GM18520 (cell line): ENCODE data around the gene ROPN1B.
"Not testable (repeated sequence)": the region's sequence is repeated elsewhere in the genome, so short reads cannot be mapped to it uniquely, and the experiment has no call there.

Experiments used
- ATAC-seq: cut with Tn5 transposase; IDR thresholded peaks from one replicate; pipeline ENCODE4 v1.9.1; 2021; ENCODE audit not compliant: unreplicated experiment

ROPN1B gene

GRCh38 chr3:125957674-125958510 is 11.1 kb upstream of the ROPN1B start:
- ATAC-seq: no peak

DNA sequence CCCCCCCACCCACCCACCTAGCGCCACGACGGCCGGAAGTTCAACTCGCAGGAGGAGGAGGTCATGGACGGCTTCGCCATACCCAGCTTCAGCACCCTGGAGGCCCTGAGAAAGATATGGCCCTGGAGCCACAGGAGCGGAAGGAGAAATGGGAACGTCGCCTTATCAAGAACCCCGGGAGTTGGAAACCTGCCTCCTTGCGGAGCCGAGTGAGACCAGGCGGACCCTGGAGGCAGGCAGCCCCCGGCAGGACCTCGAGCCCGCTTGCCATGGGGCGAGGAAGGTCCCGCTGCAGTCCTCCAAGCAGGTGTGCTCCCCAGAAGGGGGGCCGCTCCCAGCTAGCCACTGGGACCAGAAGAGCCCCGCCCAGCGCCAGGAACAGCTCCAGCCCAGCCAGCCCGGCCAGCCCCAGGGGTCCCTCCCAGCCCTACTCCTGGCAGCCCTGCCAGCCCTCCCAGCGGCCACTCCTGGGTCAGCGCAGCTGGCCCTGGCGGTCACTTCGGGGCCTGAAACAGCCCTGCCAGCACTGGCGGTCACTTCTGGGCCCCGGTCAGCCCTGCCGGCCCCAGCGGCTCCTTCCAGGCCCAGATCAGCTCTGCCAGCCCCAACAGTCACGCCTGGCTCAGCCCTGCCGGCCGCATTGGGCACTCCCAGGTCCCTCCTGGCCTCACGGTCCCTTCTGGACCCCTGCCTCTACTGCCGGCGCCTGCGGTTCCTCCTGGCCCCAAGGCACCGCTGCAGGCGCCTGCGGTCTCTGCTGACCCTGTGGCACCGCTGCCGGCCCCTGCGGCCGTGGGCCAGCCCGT is 10.3 kb upstream of the ROPN1B start:
- ATAC-seq: no peak

GRCh38 chr3:125959317-125960065 is 9.5 kb upstream of the ROPN1B start:
- ATAC-seq: no peak

DNA sequence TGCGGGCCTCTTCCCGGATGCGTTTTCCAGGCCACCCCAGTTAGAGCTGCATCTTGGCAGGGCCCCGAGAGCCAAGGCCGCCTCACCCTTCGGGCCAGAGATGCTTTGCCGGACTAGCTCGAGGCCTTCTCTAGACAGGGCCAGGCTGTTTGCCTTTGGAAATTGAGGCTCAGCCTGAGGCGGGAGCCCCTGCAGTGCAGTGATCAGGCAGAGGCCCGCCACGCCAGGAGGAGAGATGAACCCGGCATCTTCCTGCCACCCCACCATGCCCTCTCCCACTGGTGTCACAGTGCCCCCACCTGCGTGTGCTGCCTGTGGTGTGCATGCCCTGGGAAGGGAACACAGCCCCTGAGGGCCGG is 8.9 kb upstream of the ROPN1B start:
- ATAC-seq: no peak

- no peak for ATAC-seq
These were observed 8.3 kb upstream of the ROPN1B start for GRCh38 chr3:125960456-125961288.

GRCh38 chr3:125961289-125961589 is 7.7 kb upstream of the ROPN1B start:
- ATAC-seq: no peak

DNA sequence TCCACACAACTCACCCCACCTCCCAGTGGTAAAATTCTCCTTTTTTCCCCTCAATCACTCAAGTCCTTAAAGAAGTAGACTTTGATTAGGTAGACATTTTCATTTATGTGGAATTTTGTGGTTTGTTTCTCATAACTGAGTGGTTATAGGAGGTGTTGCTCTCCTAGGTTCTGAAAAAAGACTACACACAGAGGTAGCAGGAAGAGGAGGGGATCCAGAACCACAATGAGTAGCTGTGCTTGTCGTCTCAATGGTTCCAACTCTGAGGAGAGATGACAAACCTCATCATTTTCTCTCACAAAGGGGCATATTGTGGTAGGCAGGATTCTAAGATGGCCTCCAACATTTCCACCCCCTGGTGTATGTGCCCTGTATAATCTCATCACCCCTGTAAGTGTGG is 5.1 kb upstream of the ROPN1B start:
- ATAC-seq: not testable (repeated sequence)

DNA sequence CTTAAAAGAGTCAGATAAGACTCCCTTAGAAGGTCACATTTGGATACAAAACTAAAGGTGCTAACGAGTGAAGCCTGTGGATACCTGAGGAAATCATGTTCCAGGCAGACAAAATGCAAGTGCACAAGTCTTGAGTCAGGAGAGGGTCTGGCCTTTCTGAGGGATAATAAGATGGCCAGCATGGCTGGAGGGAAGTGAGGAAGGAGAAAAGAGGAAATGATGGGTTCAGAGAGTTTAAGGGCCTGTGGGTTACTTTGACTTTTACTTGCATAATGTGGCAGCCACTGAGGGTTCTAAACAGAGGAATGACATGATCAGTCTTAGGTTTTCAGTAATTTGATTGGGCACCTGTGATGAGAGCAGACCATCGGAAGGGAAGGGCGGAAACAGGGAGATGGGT is 3.5 kb upstream of the ROPN1B start:
- ATAC-seq: no peak

DNA sequence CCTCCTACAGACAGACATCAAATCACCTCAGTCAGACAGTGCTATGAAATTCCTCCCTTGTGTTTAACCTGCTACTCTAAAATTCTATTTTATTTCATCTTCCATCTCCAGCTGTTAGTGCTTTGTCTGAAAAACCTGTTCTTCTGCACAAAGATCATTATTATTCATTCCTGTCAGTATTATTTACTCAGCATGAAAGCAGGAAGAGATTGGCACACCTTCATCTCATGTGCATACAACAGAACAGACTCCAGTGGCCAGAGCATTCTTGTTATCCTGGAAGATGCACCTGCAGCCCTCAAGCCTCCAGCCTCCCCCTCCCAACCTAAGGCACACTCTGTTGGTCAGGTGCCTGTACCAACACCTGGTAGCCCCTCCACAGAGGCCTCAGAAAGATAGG is 1.8 kb upstream of the ROPN1B start:
- ATAC-seq: no peak

- not testable (repeated sequence) for ATAC-seq
These were observed 857 bp upstream of the ROPN1B start for GRCh38 chr3:125968121-125968520.

- not testable (repeated sequence) for ATAC-seq
These were observed 3.3 kb downstream of the ROPN1B start for GRCh38 chr3:125971997-125972944.

- ATAC-seq: not testable (repeated sequence)
These were observed 6.4 kb downstream of the ROPN1B start for GRCh38 chr3:125975245-125976002.

DNA sequence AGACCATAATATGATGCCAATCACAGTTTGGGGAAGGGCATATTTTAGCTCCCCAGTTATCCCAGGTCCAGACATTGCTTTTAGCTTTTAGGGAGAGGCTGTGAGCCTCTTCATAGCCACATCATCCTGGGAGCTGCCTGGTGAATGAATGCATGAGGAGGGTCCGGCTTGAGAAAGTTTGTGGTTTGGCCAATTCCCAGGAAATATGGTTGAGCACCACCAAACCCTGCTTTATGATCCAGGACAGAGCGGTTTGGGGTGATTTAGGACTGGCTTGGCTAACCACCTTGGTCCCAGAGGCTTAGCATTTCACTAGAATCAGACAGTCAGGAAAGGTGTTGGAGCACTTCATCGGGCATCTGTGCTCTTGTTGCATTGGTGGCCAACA is 7.0 kb downstream of the ROPN1B start:
- ATAC-seq: not testable (repeated sequence)

DNA sequence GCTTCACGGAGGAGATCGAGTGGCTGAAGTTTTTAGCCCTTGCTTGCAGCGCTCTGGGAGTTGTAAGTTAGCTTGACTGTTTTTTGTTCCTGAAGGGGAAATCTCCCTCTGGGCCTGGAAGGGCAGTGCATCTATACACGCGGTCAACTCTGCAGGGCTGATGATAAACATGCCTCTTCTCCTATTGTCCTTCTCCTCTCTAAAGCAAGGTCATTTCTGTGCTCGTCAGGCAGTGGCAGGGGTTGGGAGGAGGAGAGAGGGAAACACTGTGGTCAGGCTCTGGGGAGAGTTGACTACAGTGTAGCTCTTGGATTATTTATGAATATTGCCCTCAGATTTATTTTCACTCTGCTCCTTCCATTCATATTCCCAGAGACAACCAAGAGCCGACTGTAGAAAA is 8.1 kb downstream of the ROPN1B start:
- not testable (repeated sequence) for ATAC-seq

- not testable (repeated sequence) for ATAC-seq
These were observed 16.0 kb downstream of the ROPN1B start for GRCh38 chr3:125984951-125985350.

DNA sequence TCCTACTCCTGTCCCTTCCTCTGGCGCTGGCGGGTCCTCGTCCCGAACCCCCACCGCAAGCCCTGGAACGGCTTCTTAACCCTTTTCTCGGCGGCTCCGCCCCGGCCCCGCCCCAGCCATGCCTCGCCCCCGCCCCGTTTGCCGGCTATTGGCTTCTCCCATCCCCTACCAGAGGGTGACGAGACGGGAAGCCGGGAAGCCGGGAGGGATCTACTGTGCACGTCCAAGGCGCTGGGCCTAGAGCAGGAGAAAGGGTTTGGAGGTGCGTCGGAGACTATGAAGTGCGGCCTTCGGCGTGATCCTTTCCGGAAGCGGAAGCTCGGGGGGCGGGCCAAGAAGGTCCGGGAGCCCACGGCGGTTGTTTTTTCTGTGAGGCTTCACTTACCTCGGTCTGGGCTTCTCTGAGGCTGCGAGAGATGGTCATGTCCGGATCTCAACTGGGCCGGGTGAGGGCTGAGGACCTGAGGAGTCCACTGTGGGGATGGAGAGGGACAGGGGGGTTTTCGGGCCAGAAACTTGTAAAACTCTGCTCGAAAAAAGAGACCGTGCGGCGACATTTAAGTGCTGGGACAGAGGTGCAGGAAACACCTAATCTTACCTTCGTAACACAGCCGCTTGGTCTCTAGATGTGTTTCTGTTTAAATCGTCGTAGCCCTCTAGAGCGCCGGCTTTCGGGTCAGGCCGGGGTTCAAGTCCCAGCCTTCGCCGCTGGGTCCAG is 21.4 kb downstream of the ROPN1B start:
- ATAC-seq: no peak

DNA sequence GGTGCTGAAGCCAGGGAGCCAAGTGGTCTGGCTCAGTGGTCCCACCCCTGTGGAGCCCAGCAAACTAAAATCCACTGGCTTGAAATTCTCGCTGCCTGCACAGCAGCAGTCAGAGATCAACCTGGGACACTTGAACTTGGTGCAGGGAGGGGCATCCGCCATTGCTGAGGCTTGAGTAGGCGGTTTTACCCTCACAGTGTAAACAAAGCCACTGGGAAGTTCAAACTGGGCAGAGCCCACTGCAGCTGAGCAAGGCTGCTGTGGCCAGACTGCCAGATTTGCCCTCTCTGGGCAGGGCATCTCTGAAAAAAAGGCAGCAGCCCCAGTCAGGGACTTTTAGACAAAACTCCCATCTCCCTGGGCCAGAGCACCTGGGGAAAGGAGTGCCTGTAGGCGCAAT is 27.8 kb downstream of the ROPN1B start:
- not testable (repeated sequence) for ATAC-seq

- ATAC-seq: no peak
These were observed 33.2 kb downstream of the ROPN1B start for GRCh38 chr3:126002189-126002588.
